Effector memory CD8-positive, alpha-beta T cell (primary cell): ENCODE measurements around the gene GNAI2.
A peak's percentile ranks its signal among the peaks of the same experiment; 100 is the strongest.

Source experiments
- ATAC-seq: fragments of 150-1000 bp; cut with Tn5 transposase; replicated peaks from 2 replicates; pipeline ENCODE4 v1.10.0; 2021; ENCODE audit warnings: mild to moderate bottlenecking, moderate library complexity
- DNase-seq, 3 experiments: peaks; one replicate each; pipeline ENCODE4 v3.0.0; 2021
- H3K27ac Mint-ChIP-seq, 2 donors: one replicate each; pipeline ENCODE4 v1.8.0; 2022; ENCODE audit warnings: mild to moderate bottlenecking in 2 of 2, mixed read lengths in 2 of 2, moderate library complexity in 2 of 2
- H3K27me3 Mint-ChIP-seq, 2 donors: one replicate each; pipeline ENCODE4 v1.8.0; 2022; ENCODE audit warnings: mixed read lengths in 2 of 2
- H3K36me3 Mint-ChIP-seq: one replicate; pipeline ENCODE4 v1.8.0; 2022; ENCODE audit warnings: mild to moderate bottlenecking, moderate library complexity, mixed read lengths; ENCODE audit not compliant: insufficient read depth
- H3K4me1 Mint-ChIP-seq, 2 donors: one replicate each; pipeline ENCODE4 v1.8.0; 2022; ENCODE audit warnings: low read depth in 2 of 2, mixed read lengths in 2 of 2
- H3K4me3 Mint-ChIP-seq, 2 donors: one replicate each; pipeline ENCODE4 v1.8.0; 2022; ENCODE audit warnings: mild to moderate bottlenecking in 2 of 2, mixed read lengths in 2 of 2, moderate library complexity in 2 of 2
- H3K9me3 Mint-ChIP-seq, 2 donors: one replicate each; pipeline ENCODE4 v1.8.0; 2022; ENCODE audit warnings: mixed read lengths in 2 of 2

The GNAI2 gene

DNA sequence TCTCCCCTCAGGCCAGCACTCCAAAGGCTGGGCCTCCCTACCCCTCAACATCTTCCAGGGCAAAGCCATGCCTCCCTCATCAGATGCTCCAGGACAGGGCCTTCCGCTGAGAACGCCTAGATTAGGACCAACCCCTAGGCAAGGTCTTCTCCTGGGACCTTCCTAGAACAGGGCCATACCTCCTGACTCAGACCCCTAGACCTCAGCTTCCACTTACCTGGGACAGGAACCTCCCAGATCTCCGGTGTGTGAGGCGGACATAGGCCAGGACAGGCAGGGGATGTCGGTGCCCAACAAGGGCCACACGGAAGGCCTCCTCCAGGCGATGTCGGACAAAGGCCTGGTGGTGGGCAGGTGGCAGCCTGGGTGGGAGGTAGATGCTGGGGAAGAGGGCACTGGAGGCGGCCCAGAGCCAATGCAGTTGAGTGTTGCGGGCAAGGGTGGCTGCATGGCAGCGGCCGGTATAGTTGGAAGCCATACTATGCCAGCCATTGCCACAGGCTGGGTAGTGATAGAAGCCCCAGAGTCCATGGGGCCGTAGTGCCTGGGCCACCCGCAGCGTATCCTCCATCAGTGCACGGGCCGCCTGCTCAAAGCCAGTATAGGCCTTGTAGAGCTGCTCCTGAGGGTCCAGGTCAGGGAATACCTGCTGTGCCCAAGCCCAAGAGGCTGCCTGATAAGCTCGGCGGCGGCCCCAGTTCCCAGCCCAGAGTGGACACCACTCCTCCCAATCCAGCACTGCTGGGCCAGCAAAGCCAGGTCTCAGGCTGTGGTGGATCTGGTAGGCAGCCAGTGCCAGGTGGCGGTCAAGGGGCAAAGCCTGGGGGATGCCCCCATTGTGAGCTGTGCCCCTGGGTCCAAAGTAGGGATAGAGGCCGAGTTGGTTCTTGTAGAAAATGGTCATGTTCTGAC, 58.7 kb downstream of the GNAI2 start:
- Mint-ChIP-seq H3K4me3 (no peak overlapping the region), H3K9me3 (no peaks in the 10 kb centered on the region), H3K27me3 (no peaks in the 10 kb centered on the region), H3K27ac (peak overlapping the region in 1 of 2 donors; percentile 86), H3K36me3 (peaks cover 18% of the 10 kb centered on the region), H3K4me1 (peaks cover 28 to 29% of the 10 kb centered on the region in 2 donors)
- DNase-seq (no peak), ATAC-seq (no peak)

DNA sequence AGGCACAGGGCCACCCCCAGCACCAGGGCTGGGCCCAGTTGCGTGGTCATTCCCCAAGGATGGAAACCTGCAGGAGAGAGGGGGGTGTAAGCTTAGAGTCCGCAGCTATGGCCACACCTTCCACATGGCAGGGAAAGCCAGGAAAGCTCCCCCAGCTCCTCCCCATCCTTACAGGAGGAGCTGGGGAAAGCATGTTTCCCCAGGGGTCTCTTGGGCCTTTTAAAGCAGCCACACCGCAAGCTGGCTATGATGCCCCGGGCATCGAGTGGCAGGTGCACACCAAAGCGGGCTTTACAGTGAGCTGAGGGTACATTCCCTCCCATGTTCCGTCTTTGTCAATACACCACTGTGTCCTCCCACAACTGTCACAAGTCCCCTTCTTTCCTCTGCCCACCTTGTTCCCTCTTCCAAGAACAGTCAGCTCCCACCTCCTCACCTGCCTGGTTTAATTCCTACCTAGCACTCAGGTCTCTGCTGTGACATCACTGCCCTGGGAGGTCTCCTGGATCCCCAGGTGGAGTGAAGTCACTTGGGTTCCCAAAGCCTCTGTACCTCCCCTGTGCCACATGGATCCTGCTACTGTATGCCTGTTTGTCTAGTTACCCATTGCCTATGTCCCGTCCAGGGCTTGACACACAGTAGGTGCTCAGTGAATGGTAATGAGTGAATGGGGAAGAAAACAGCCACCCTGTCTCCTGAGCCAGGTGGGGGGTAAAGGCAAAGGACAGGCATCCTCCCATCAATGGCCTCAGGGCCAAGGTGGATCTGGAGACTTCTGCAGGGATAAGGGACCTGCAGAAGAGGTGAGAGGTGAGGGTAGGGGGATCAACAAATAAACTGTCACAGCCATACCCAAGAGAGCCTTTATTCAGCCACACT, 59.8 kb downstream of the GNAI2 start:
- H3K36me3 Mint-ChIP-seq: peaks cover 18% of the 10 kb centered on the region
- H3K4me3 Mint-ChIP-seq: no peak overlapping the region
- no peak for DNase-seq
- H3K9me3 Mint-ChIP-seq: no peaks in the 10 kb centered on the region
- no peak for ATAC-seq
- H3K27me3 Mint-ChIP-seq: no peaks in the 10 kb centered on the region
- H3K27ac Mint-ChIP-seq: no peak overlapping the region
- peaks cover 35 to 37% of the 10 kb centered on the region in 2 donors for H3K4me1 Mint-ChIP-seq

DNA sequence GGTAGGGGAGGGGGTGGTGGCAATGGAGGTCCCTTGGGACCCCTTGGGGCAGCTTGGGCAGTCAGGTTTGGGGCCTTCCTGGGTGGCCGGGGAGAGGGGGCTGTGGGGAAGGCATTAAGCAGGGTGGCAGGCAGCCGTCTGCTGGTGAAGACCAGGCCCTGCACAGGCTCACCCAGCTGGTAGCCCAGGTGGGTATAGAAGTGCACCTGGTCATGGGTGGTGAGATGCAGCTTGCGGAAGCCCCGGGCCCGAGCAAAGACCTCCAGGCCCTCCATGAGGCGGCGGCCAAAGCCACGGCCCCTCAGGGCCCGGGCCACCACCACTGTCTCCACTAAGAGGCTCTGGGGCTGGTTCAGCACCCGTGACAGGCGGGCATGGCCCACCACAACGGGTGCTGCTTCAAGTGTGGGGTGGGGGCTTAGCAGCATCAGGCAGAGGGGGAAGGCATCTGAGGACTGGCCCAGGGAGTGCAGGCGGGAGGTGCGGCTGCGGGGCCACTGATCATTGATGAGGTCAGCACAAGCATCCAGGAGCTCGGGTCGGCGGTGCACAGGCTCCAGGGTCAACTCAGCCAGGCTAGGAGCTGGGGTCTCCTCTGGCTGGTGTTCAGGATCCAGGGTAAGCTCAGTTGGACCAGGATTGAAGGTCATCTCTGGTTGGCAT, 60.8 kb downstream of the GNAI2 start:
- no peak overlapping the region for H3K4me3 Mint-ChIP-seq

DNA sequence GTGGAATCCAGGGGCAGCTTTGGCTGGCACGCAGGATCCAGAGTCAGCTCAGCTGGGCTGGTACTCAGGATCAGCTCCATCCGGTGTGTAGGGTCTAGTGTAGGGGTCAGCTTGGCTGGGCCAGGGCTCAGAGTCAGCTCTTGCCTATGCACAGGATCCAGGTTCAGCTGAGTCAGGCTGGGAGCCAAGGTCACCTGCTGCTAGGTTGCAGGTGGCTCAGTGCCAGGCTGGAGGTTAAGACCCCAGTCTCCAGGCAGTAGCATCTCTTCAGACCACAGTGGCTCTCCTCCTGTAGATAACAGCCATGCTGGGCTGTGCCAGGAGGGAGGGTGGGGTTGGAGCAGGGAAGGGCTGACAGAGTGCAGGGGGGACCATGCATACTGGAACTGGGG, 61.4 kb downstream of the GNAI2 start:
- H3K36me3 Mint-ChIP-seq: peaks cover 16% of the 10 kb centered on the region
- DNase-seq (no peak), ATAC-seq (no peak)
- H3K4me3 Mint-ChIP-seq: no peak overlapping the region
- H3K27ac Mint-ChIP-seq: peak overlapping the region in 1 of 2 donors; percentile 94
- no peaks in the 10 kb centered on the region for H3K9me3 Mint-ChIP-seq
- H3K27me3 Mint-ChIP-seq: no peaks in the 10 kb centered on the region
- H3K4me1 Mint-ChIP-seq: peaks cover 26 to 32% of the 10 kb centered on the region in 2 donors

More for the DNA sequence above, 60.8 kb downstream of the GNAI2 start:
- no peak for DNase-seq
- no peaks in the 10 kb centered on the region for H3K9me3 Mint-ChIP-seq
- no peaks in the 10 kb centered on the region for H3K27me3 Mint-ChIP-seq
- peaks cover 28 to 33% of the 10 kb centered on the region in 2 donors for H3K4me1 Mint-ChIP-seq
- H3K36me3 Mint-ChIP-seq: peaks cover 18% of the 10 kb centered on the region
- ATAC-seq: no peak
- peak overlapping the region in 1 of 2 donors; percentile 94 for H3K27ac Mint-ChIP-seq

DNA sequence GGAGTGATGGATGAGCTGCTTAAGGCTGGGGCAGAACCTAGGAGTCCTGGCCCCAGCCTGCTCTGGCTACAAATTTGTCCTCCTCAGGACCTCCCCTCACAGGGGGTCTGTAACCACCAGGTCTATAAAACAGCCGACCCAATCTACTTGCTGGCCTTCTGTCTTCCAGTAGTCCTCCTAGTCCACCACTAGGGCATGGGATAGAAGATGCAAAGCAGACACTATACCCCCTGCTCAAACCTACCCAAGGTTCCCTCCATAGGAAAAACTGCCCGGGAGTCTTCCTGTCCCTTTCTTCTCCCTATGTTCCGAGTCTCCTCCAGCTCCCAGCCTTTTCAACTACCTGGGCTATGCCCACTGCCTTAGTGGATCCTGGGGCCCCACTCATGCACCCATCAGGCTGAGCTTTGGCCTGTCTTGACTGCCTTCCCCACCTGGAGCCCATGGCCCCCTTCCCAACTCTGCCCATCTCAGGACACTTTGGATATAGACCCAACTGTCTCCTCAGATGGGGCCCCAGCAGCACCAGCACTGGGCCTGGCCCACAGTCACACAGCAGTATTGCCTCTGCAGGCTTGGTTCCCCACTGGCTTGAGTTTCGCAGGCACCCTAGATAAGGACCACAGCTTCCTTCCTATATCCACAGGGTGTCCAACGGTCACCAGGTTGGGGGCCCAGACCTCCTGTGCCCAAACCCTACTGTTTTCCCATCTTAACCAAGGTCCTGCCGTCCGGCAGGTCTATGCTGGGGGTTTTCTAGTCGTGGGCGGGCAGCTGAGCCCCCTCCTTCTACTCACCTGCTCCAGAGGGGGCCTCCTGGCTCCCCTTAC, 62.1 kb downstream of the GNAI2 start:
- DNase-seq: no peak
- ATAC-seq: no peak
- Mint-ChIP-seq H3K27me3 (no peaks in the 10 kb centered on the region), H3K36me3 (peaks cover 12% of the 10 kb centered on the region), H3K9me3 (no peaks in the 10 kb centered on the region), H3K4me1 (peaks cover 20 to 25% of the 10 kb centered on the region in 2 donors), H3K4me3 (peak overlapping the region; percentile 85 to 97), H3K27ac (peak overlapping the region; percentile 94 to 97)

DNA sequence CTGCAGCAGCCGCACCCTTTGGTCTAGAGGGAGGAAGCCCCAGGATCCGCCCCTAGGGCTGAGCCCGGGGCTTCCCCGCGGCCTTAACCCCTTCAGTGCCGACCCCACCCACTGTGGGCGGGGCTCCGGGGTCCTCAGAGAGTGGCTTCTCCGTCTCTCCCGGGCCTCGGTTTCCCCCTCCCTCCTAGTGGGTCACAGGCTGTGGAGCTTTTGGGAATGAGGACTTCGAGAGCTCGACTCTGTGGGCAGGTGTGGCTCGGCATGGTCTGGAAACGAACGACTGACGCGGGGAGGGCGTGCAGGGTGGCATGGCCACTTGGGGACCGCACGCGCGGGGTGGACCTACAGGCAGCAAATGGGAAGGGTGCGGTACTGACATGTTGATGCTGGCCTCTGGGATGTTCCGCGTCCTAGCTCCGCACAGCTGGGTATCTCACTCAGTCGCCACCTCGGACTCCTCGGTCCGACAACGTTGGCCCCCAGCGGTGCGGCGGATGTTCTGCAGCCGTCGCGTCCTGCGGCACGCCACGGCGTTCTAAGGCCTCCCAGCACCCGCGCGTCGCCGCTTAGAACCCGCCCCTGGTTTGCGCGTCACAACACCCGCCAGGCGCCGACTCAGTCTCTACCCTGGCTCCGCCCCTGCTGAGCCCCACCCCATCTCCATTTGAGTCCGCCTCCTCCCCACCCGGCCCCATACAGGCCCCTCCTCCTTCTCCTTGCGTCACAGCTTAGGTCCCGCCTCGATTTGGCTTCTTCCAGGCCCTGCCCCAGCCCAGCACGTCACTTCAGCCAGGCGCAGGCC, 63.0 kb downstream of the GNAI2 start, which contains the start of the genes HYAL3 and NAA80:
Gene HYAL3 (minus strand): TSS at position 570 of the 802 bp plus-strand sequence. CDS start 3,803 bp downstream, outside the sequence.
Gene NAA80 (minus strand): TSS at position 570 of the 802 bp plus-strand sequence. CDS start 1,942 bp downstream, outside the sequence.
- H3K4me3 Mint-ChIP-seq: peak within 1 kb of the TSS; percentile 85 to 97
- no peaks in the 10 kb centered on the region for H3K27me3 Mint-ChIP-seq
- H3K27ac Mint-ChIP-seq: peak within 1 kb of the TSS; percentile 94 to 97
- peak; percentile 83 for ATAC-seq
- H3K4me1 Mint-ChIP-seq: peaks cover 20 to 23% of the 10 kb centered on the region in 2 donors
- H3K9me3 Mint-ChIP-seq: no peaks in the 10 kb centered on the region
- DNase-seq: peak; percentile 98 to 100 (median 99)
- peaks cover 12% of the 10 kb centered on the region for H3K36me3 Mint-ChIP-seq

DNA sequence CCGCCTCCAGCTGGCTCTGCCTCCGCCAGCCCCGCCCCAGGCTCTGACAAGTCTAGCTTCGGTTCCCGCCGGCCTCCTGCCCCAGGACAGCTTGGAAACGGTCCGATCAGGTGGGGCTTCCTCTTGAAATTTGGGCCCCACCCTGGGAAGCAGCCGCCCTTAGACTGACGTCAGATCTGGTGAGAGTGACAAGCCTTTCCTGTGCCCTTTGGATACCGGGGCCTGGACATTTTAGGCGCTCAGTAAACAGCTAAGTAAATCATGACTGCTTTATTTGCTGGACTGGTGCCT, 63.6 kb downstream of the GNAI2 start:
- Mint-ChIP-seq H3K9me3 (no peaks in the 10 kb centered on the region), H3K4me3 (peak overlapping the region; percentile 85 to 97), H3K27ac (peak overlapping the region; percentile 94 to 97), H3K4me1 (peaks cover 20 to 23% of the 10 kb centered on the region in 2 donors), H3K27me3 (no peaks in the 10 kb centered on the region), H3K36me3 (peaks cover 12% of the 10 kb centered on the region)
- ATAC-seq (no peak), DNase-seq (no peak)

DNA sequence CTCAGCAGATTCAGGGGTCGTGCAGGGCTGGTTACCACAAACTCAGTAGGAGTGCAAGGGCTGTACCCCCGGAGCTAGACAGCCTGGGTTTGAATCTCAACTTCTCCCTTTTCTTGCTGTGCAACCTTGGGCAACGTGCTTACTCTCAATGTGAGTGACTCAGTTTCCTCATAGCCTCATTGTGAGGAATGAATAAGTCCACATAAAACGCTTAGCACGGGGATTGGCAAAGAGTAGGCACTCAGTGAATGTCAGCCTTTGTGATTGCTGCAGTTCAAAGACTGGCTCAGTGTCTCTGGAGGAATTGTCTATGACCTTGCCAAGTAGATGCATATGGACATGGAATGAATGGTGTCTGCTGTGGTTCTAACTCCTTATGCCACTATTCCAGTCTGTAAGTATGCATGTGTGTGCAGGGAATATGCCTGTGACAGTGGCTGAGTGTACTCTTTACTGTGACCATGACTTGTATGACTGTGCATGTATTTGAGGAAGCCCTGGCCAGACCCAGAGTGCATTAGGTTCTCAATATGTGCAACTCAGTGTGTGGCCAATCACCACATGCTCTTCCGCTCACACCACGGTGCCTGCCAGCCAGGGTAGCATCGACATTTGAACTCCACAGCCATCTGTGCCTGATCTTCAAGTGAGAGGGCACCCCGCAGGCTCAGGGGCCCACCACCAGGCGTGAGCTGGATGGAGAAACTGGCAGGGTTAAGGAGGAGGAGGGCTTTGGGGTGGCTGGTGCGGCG, 64.1 kb downstream of the GNAI2 start:
- Mint-ChIP-seq H3K4me1 (peaks cover 20 to 23% of the 10 kb centered on the region in 2 donors), H3K4me3 (peak overlapping the region; percentile 85 to 97), H3K27ac (peak overlapping the region; percentile 94 to 97), H3K9me3 (no peaks in the 10 kb centered on the region), H3K36me3 (peaks cover 12% of the 10 kb centered on the region), H3K27me3 (no peaks in the 10 kb centered on the region)
- no peak for DNase-seq
- no peak for ATAC-seq

DNA sequence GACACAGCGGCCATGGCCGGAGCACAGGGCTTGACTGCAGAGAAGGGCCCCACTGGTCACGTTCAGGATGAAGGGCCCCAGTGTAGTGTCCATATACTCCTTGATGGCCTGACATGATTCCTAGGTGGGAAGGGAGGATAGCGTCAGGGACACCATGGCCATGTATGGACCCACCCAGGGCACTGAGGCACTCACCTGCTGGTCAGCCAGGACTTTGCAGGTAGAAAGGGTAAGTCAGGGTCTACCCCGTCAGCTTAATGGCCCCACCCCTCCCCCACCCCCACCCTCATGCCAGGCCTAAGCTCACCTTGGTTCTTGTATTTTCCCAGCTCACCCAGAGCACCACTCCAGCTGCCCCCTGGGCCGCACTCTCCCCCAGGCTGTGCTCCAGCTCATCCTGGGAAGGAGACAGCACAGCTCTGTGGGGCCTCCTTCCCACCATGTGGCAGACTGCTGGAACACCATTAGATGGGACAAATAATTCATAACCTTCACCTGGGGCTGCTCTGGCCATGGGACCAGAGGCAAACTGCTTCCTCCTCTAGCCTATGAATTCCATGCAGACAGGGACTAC, 64.8 kb downstream of the GNAI2 start:
- peaks cover 20 to 23% of the 10 kb centered on the region in 2 donors for H3K4me1 Mint-ChIP-seq
- H3K27me3 Mint-ChIP-seq: no peaks in the 10 kb centered on the region
- DNase-seq (no peak), ATAC-seq (no peak)
- H3K4me3 Mint-ChIP-seq: peak overlapping the region; percentile 85 to 97
- no peaks in the 10 kb centered on the region for H3K9me3 Mint-ChIP-seq
- H3K27ac Mint-ChIP-seq: peak overlapping the region; percentile 69 to 97
- peaks cover 12% of the 10 kb centered on the region for H3K36me3 Mint-ChIP-seq

DNA sequence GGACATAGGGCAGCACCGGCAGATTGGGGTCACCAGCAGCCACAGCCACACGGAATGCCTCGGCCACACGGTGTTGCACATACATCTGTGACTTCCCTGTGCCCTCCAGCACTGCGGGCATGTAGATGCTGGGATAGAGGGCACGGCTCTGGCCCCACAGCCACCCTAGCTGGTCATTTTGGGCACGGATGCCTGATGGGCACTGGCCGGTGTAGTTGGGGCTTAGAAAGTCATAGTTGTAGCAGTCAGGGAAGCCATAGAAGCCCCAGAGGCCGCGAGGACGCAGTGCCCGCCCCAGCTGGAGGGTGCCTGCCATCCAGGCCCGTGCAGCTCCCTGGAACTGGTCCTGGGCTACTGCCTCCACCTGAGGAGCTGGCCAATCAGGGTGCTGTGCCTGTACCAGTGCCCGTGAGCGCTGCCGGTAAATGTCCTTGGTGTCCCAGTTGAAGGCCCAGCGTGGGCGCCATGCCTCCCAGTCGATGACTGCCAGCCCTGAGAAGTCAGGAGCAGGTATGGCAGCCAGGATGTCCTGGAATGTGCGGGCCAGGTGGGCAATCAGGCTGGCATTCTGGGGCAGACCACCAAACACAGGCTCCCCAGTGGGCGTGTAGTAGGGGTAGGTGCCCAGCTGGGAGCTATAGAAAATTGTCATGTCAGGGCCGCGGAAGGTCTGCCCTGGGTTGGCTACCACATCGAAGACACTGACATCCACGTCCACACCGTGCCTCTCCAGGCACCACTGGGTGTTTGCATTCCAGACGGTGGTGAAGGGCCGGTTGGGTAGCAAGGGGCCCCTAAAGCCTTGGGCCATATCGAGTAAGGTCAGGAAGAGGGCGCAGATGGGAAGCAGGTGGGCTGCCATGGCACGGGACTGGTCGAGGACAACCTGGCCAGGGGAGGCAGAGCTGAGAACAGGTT, 66.3 kb downstream of the GNAI2 start:
- DNase-seq: no peak
- Mint-ChIP-seq H3K27ac (no peak overlapping the region), H3K36me3 (peaks cover 9% of the 10 kb centered on the region), H3K4me3 (no peak overlapping the region), H3K9me3 (no peaks in the 10 kb centered on the region), H3K4me1 (peaks cover 20 to 23% of the 10 kb centered on the region in 2 donors), H3K27me3 (no peaks in the 10 kb centered on the region)
- no peak for ATAC-seq
